HL-60 (cell line): Measurements from ENCODE around the gene TMEM87B.

Source experiments
- DNase-seq, 2 experiments: peaks; one replicate each; pipeline ENCODE4 v3.0.0-alpha.2; 2010 to 2020; ENCODE audit warnings: low read depth in 1 of 2, low spot score in 1 of 2
- H3K27ac ChIP-seq: fragments of 250-450 bp; sonication (Bioruptor Pico); replicated peaks from 2 replicates; pipeline ENCODE4 v1.5.1; 2020; ENCODE audit warnings: mild to moderate bottlenecking, moderate library complexity
- H3K27me3 ChIP-seq: fragments of 250-450 bp; sonication (Bioruptor Pico); 2 replicates; pipeline ENCODE4 v1.5.1; 2021; ENCODE audit warnings: mild to moderate bottlenecking, moderate library complexity; ENCODE audit not compliant: insufficient read depth, poor library complexity, severe bottlenecking
- H3K4me3 ChIP-seq: replicated peaks from 2 replicates; pipeline ENCODE4 v1.5.1; 2011; ENCODE audit warnings: mild to moderate bottlenecking, control low read depth, low read length; ENCODE audit not compliant: insufficient read depth
- GABPA ChIP-seq: IDR thresholded peaks from 2 replicates; pipeline ENCODE4 v1.6.1; 2012; ENCODE audit warnings: low read depth
- POLR2AphosphoS5 ChIP-seq: IDR thresholded peaks from 2 replicates; pipeline ENCODE4 v1.6.1; 2012; ENCODE audit warnings: low read depth
- REST ChIP-seq: IDR thresholded peaks from 2 replicates; pipeline ENCODE4 v1.6.1; 2012; ENCODE audit warnings: low read depth; ENCODE audit not compliant: insufficient replicate concordance
- SPI1 ChIP-seq: IDR thresholded peaks from 2 replicates; pipeline ENCODE4 v1.6.1; 2012; ENCODE audit warnings: low read depth, mild to moderate bottlenecking, borderline replicate concordance
- TF ChIP-seq, protein P1 (sequence below): IDR thresholded peaks from one replicate; pipeline ENCODE4 v1.5.1; 2011; ENCODE audit warnings: low read length, control low read depth, inconsistent platforms; ENCODE audit not compliant: insufficient read depth

The TMEM87B gene

GRCh38 chr2:112129060-112129459 is 74.0 kb downstream of the TMEM87B start:
- TF ChIP-seq SPI1 (no peak), REST (no peak), GABPA (no peak), POLR2AphosphoS5 (no peak)
- TF ChIP-seq, protein P1, sequence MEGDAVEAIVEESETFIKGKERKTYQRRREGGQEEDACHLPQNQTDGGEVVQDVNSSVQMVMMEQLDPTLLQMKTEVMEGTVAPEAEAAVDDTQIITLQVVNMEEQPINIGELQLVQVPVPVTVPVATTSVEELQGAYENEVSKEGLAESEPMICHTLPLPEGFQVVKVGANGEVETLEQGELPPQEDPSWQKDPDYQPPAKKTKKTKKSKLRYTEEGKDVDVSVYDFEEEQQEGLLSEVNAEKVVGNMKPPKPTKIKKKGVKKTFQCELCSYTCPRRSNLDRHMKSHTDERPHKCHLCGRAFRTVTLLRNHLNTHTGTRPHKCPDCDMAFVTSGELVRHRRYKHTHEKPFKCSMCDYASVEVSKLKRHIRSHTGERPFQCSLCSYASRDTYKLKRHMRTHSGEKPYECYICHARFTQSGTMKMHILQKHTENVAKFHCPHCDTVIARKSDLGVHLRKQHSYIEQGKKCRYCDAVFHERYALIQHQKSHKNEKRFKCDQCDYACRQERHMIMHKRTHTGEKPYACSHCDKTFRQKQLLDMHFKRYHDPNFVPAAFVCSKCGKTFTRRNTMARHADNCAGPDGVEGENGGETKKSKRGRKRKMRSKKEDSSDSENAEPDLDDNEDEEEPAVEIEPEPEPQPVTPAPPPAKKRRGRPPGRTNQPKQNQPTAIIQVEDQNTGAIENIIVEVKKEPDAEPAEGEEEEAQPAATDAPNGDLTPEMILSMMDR, result no peak
- DNase-seq, result no peak

GRCh38 chr2:112133344-112133743 is 78.3 kb downstream of the TMEM87B start:
- Histone ChIP-seq H3K27ac (no peak overlapping the region), H3K4me3 (no peak overlapping the region)
- TF ChIP-seq, protein P1, result no peak
- TF ChIP-seq SPI1, result no peak
- no peak for TF ChIP-seq GABPA
- no peak for TF ChIP-seq REST
- TF ChIP-seq POLR2AphosphoS5, result no peak

More at GRCh38 chr2:112129060-112129459, 74.0 kb downstream of the TMEM87B start:
- Histone ChIP-seq H3K4me3 (no peak overlapping the region), H3K27me3 (no peaks in the 10 kb centered on the region), H3K27ac (no peak overlapping the region)

DNA sequence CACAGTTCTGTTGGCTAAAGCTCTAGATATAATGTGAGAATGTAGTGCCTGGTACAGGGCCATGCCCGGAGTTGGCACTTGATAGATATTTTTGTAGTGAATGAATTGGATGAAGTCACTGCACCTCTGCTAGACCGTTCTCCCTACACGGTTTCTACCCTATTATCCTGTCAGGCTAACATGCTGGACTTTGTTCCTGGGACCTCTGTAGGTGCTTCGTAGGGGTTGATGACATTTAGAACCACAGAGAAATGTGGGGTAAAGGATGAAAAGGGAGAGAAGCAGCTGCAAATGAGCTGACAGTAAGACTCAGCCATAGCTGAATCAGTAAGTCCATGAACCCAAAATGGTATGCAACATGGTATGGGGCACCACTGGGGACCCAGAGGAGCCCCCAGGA is 79.1 kb downstream of the TMEM87B start:
- Histone ChIP-seq H3K4me3 (no peak overlapping the region), H3K27me3 (peaks cover 8% of the 10 kb centered on the region), H3K27ac (no peak overlapping the region)
- TF ChIP-seq, protein P1, result no peak
- TF ChIP-seq REST (no peak), GABPA (no peak), SPI1 (no peak), POLR2AphosphoS5 (no peak)
- no peak for DNase-seq

More at GRCh38 chr2:112133344-112133743, 78.3 kb downstream of the TMEM87B start:
- H3K27me3 ChIP-seq, result peaks cover 8% of the 10 kb centered on the region
- no peak for DNase-seq
